ENCODE results near the gene GABBR2. TPM values are rescaled to one million over a fixed set of nuclear protein-coding genes. Genes with fewer than 3 reads are reported as not detected.

Gene GABBR2
- polyA plus RNA-seq, 1 donor = 0.69 TPM

- H3K27me3 ChIP-seq (ENCODE audit: control insufficient read depth, insufficient read depth, low read length) = no peaks in the 10 kb centered on the region
- no peak overlapping the region for H3K27ac ChIP-seq (ENCODE audit: low read length)
- H3K36me3 ChIP-seq (ENCODE audit: control insufficient read depth, insufficient read depth, low read length) = no peaks in the 10 kb centered on the region
- H3K9me3 ChIP-seq (ENCODE audit: control insufficient read depth, low read depth, low read length) = peaks cover 3% of the 10 kb centered on the region
- peaks cover 4% of the 10 kb centered on the region for H3K4me1 ChIP-seq (ENCODE audit: control insufficient read depth, insufficient read depth, low read length)
- DNase-seq = no peak
- no peak overlapping the region for H3K4me3 ChIP-seq (ENCODE audit: low read length)
- 92% methylated on average over 2 of the region's 5 CpGs for WGBS (ENCODE audit: insufficient coverage, low lambda C conversion rate)
Observed at GRCh38 chr9:98367371-98367900, 341.3 kb downstream of the GABBR2 start.

DNA sequence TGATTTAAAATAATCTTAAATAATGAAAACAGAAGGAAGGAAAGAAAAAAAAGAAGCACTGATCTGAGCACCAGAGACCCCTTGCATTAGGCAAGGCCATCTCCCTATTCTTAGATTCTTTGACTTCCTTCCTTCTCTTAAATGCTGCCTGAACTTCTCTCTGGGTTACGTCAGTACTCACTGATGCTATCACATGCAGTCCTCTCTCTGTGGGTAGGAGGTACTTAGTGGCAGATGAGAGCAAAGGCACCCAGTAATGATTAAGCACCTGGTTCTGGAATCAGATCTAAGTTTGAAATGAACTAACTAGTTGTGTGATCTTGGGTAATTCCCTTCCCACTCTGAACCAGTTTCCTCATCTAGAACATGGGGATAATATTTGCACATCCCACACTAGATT, 343.0 kb downstream of the GABBR2 start:
- DNase-seq = no peak
- H3K36me3 ChIP-seq (ENCODE audit: control insufficient read depth, insufficient read depth, low read length) = no peaks in the 10 kb centered on the region
- H3K9me3 ChIP-seq (ENCODE audit: control insufficient read depth, low read depth, low read length) = peaks cover 3% of the 10 kb centered on the region
- WGBS (ENCODE audit: insufficient coverage, low lambda C conversion rate) = no CpG with 5 or more reads among the region's 1 CpG
- no peak overlapping the region for H3K27ac ChIP-seq (ENCODE audit: low read length)
- no peaks in the 10 kb centered on the region for H3K4me1 ChIP-seq (ENCODE audit: control insufficient read depth, insufficient read depth, low read length)
- no peaks in the 10 kb centered on the region for H3K27me3 ChIP-seq (ENCODE audit: control insufficient read depth, insufficient read depth, low read length)
- no peak overlapping the region for H3K4me3 ChIP-seq (ENCODE audit: low read length)

DNA sequence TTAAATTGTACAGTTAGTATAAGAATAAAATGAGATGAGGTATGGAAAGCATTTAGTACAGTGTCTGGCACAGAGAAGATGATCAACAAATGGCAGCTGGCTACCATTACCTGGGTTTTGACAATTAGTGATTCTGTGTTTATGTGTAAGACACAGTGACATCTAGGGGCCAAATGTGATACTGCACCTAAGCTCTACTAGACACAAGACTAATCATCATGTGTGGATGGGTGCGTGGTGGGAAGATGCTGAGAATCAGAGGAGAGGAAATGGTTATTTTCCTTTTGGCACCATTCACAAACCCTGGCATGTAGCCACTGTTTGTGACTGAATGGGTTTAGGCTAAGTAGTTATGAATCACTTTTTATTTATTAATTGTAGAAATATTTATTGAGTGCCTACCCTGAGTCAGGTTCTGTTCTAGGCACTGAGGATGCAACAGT, 343.5 kb downstream of the GABBR2 start:
- Histone ChIP-seq H3K27ac (ENCODE audit: low read length) (no peak overlapping the region), H3K4me1 (ENCODE audit: control insufficient read depth, insufficient read depth, low read length) (no peaks in the 10 kb centered on the region), H3K27me3 (ENCODE audit: control insufficient read depth, insufficient read depth, low read length) (no peaks in the 10 kb centered on the region), H3K9me3 (ENCODE audit: control insufficient read depth, low read depth, low read length) (peaks cover 3% of the 10 kb centered on the region), H3K4me3 (ENCODE audit: low read length) (no peak overlapping the region), H3K36me3 (ENCODE audit: control insufficient read depth, insufficient read depth, low read length) (no peaks in the 10 kb centered on the region)
- WGBS (ENCODE audit: insufficient coverage, low lambda C conversion rate) = no CpG with 5 or more reads among the region's 1 CpG
- no peak for DNase-seq

- WGBS (ENCODE audit: insufficient coverage, low lambda C conversion rate) = no CpG with 5 or more reads among the region's 4 CpGs
- Histone ChIP-seq H3K9me3 (ENCODE audit: control insufficient read depth, low read depth, low read length) (peaks cover 3% of the 10 kb centered on the region), H3K4me1 (ENCODE audit: control insufficient read depth, insufficient read depth, low read length) (no peaks in the 10 kb centered on the region)
Observed at GRCh38 chr9:98364086-98364485, 344.6 kb downstream of the GABBR2 start.

DNA sequence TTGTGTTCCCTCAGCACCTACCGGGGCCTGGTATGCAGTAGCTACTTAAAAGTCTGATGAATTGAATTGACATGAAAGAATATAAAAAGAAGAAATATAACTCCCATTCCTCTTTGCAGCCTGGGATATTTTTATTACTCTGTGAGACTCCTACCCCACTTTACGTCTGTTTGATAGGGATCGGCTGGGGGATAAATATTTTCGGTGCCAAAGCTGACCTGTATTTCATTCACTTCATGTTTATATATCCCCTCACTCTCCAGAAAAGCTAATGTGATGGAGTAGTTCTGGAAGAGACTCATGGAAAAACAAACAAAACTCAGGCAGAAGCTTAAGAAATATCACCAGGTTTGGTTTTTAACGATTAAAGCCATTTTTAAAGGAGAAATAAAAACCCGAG, 345.1 kb downstream of the GABBR2 start:
- H3K4me3 ChIP-seq (ENCODE audit: low read length) = no peak overlapping the region
- H3K27ac ChIP-seq (ENCODE audit: low read length) = no peak overlapping the region
- no peaks in the 10 kb centered on the region for H3K36me3 ChIP-seq (ENCODE audit: control insufficient read depth, insufficient read depth, low read length)
- no peaks in the 10 kb centered on the region for H3K27me3 ChIP-seq (ENCODE audit: control insufficient read depth, insufficient read depth, low read length)
- no peaks in the 10 kb centered on the region for H3K4me1 ChIP-seq (ENCODE audit: control insufficient read depth, insufficient read depth, low read length)
- no peak for DNase-seq
- 71% methylated on average over 1 of the region's 6 CpGs for WGBS (ENCODE audit: insufficient coverage, low lambda C conversion rate)
- H3K9me3 ChIP-seq (ENCODE audit: control insufficient read depth, low read depth, low read length) = peaks cover 3% of the 10 kb centered on the region

More at GRCh38 chr9:98364086-98364485, 344.6 kb downstream of the GABBR2 start:
- Histone ChIP-seq H3K36me3 (ENCODE audit: control insufficient read depth, insufficient read depth, low read length) (no peaks in the 10 kb centered on the region), H3K27ac (ENCODE audit: low read length) (no peak overlapping the region), H3K27me3 (ENCODE audit: control insufficient read depth, insufficient read depth, low read length) (no peaks in the 10 kb centered on the region), H3K4me3 (ENCODE audit: low read length) (no peak overlapping the region)
- DNase-seq = no peak

DNA sequence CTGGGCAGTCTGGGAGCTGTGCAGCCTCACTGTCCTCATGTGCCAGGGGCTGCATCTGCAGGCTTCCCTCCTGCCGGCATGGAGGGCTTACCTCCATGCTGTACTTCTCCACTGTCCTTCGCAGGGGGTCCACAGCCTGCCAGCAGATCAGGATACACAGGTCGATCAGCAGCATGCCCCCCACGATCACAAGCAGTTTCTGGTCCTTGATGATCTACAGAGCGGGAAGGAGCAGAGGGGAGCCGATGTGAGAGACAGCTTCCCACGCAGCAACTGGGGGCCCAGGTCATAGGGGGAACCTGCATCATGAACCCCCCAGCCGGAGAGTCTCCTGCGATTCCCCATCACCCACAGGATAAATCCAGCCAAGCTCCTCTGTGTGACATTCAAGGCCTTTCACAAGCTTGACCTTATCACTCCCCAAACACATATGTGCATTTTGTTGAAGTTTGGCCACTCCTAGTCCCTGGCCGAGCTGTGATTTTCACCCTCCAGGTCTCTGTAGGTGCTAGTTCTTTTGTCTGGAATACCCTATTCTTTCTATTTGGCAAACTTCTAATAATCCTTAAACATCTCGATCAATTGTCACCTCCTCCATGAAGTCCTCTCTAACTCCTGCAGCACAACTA, 346.0 kb downstream of the GABBR2 start:
- no peak overlapping the region for H3K27ac ChIP-seq (ENCODE audit: low read length)
- no peaks in the 10 kb centered on the region for H3K36me3 ChIP-seq (ENCODE audit: control insufficient read depth, insufficient read depth, low read length)
- DNase-seq = no peak
- no peak overlapping the region for H3K4me3 ChIP-seq (ENCODE audit: low read length)
- H3K27me3 ChIP-seq (ENCODE audit: control insufficient read depth, insufficient read depth, low read length) = no peaks in the 10 kb centered on the region
- no peaks in the 10 kb centered on the region for H3K4me1 ChIP-seq (ENCODE audit: control insufficient read depth, insufficient read depth, low read length)
- 100% methylated on average over 1 of the region's 11 CpGs for WGBS (ENCODE audit: insufficient coverage, low lambda C conversion rate)
- peaks cover 3% of the 10 kb centered on the region for H3K9me3 ChIP-seq (ENCODE audit: control insufficient read depth, low read depth, low read length)

DNA sequence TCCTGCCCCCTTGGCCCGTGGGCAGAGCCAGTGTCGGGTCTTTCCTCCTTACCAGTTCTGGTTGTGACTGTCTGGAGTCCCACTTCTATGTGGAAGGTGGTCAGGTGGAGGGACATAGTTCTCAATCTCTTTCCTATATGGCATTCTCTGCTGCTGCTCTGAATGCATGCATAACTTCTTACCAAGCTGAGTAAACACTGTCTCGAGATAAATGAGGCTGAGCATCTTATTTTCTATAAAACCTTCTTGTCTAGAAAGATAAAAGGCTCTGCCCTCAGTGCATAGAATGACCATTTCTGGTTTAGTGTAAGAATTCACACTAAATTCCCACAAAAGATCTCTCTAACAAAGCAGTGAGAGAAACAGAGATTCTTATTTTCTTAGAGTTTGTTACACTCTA, 347.1 kb downstream of the GABBR2 start:
- Histone ChIP-seq H3K4me3 (ENCODE audit: low read length) (no peak overlapping the region), H3K27ac (ENCODE audit: low read length) (no peak overlapping the region), H3K27me3 (ENCODE audit: control insufficient read depth, insufficient read depth, low read length) (no peaks in the 10 kb centered on the region), H3K9me3 (ENCODE audit: control insufficient read depth, low read depth, low read length) (peaks cover 3% of the 10 kb centered on the region), H3K36me3 (ENCODE audit: control insufficient read depth, insufficient read depth, low read length) (no peaks in the 10 kb centered on the region), H3K4me1 (ENCODE audit: control insufficient read depth, insufficient read depth, low read length) (no peaks in the 10 kb centered on the region)
- DNase-seq = no peak
- WGBS (ENCODE audit: insufficient coverage, low lambda C conversion rate) = no CpG with 5 or more reads among the region's 3 CpGs

- no peaks in the 10 kb centered on the region for H3K36me3 ChIP-seq (ENCODE audit: control insufficient read depth, insufficient read depth, low read length)
- H3K27me3 ChIP-seq (ENCODE audit: control insufficient read depth, insufficient read depth, low read length) = no peaks in the 10 kb centered on the region
- WGBS (ENCODE audit: insufficient coverage, low lambda C conversion rate) = 25% methylated on average over 2 of the region's 2 CpGs
- no peaks in the 10 kb centered on the region for H3K4me1 ChIP-seq (ENCODE audit: control insufficient read depth, insufficient read depth, low read length)
- no peak for DNase-seq
- H3K9me3 ChIP-seq (ENCODE audit: control insufficient read depth, low read depth, low read length) = no peaks in the 10 kb centered on the region
- no peak overlapping the region for H3K4me3 ChIP-seq (ENCODE audit: low read length)
- no peak overlapping the region for H3K27ac ChIP-seq (ENCODE audit: low read length)
Observed at GRCh38 chr9:98360176-98360708, 348.5 kb downstream of the GABBR2 start.

DNA sequence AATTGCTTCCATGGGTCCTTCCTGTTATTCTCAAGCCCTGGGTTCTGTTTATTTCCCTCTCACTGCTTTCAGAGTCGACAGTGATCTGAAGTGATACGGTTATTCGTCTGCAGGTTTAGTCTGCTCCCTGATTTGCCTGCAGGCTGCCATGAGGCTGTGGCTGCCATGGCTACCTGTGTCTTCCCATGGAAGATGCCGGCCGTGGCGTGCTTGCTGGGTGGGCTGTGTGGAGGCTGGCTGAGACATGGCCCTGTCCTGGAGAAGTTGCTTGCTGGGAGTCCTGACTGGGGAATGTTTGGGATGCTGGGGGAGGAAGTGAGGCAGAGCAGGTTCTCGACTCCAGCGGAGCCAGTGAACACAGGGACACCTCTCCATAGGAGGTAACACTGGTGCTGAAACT, 349.2 kb downstream of the GABBR2 start:
- Histone ChIP-seq H3K9me3 (ENCODE audit: control insufficient read depth, low read depth, low read length) (no peaks in the 10 kb centered on the region), H3K27me3 (ENCODE audit: control insufficient read depth, insufficient read depth, low read length) (no peaks in the 10 kb centered on the region), H3K36me3 (ENCODE audit: control insufficient read depth, insufficient read depth, low read length) (no peaks in the 10 kb centered on the region), H3K4me3 (ENCODE audit: low read length) (no peak overlapping the region), H3K4me1 (ENCODE audit: control insufficient read depth, insufficient read depth, low read length) (no peaks in the 10 kb centered on the region), H3K27ac (ENCODE audit: low read length) (no peak overlapping the region)
- WGBS (ENCODE audit: insufficient coverage, low lambda C conversion rate) = no CpG with 5 or more reads among the region's 8 CpGs
- DNase-seq = no peak

DNA sequence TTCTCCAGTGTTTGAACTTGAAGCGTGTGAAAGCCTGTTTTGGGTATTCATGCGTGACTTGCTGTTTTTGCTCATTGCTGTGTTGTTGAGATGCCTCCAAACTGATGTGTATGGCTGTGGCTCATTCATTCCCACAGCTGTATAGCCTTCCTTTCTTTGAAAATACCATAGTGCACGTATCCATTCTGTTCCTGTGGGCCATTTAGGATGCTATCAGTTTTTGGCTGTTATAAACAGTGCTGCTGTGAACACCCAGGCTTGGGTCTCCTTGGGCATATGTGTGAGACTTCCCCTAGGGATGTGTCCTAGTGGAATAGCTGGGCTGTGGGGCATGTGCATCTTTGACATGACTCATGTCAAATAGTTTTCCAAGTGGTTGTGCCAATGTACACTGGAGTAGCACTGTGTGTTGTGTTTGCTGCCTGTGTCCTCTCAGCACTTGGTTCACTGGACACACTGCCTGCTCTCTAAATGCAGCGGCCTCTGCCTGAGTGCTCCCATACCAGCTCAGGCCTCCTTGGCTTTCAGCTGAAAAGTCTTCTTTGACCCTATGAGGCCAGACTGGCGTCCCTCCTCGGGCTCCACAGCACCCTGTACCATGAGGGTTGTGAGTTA, 350.7 kb downstream of the GABBR2 start:
- no peaks in the 10 kb centered on the region for H3K4me1 ChIP-seq (ENCODE audit: control insufficient read depth, insufficient read depth, low read length)

More for the DNA sequence above, 350.7 kb downstream of the GABBR2 start:
- no peak for DNase-seq
- Histone ChIP-seq H3K27ac (ENCODE audit: low read length) (no peak overlapping the region), H3K27me3 (ENCODE audit: control insufficient read depth, insufficient read depth, low read length) (no peaks in the 10 kb centered on the region), H3K36me3 (ENCODE audit: control insufficient read depth, insufficient read depth, low read length) (no peaks in the 10 kb centered on the region), H3K4me3 (ENCODE audit: low read length) (no peak overlapping the region), H3K9me3 (ENCODE audit: control insufficient read depth, low read depth, low read length) (no peaks in the 10 kb centered on the region)
- WGBS (ENCODE audit: insufficient coverage, low lambda C conversion rate) = no CpG with 5 or more reads among the region's 6 CpGs
